Activated CD4-positive, alpha-beta T cell treated with anti-CD3 and anti-CD28 coated beads, Interleukin-2, amount 10 ng/mL, durations not matched to agents 7 days and 5 days (primary cell): Measurements from ENCODE around the gene TRAF5. TPM values are rescaled to one million over a fixed set of nuclear protein-coding genes. Genes with fewer than 3 reads are reported as not detected.
A peak's percentile ranks its signal among the peaks of the same experiment; 100 is the strongest.
"Not testable (repeated sequence)": the region's sequence is repeated elsewhere in the genome, so short reads cannot be mapped to it uniquely, and the experiment has no call there.

Experiments used
- CTCF ChIA-PET: fragments of 350-600 bp; sonication (Branson Sonifier 250); formaldehyde crosslinking; loops from one replicate; lab custom pipeline; 2021; ENCODE audit warnings: antibody characterized with exemption; lab: Charles Lee
- POLR2A ChIA-PET: fragments of 350-600 bp; sonication (Branson Sonifier 250); formaldehyde crosslinking; loops from one replicate; lab custom pipeline; 2021; ENCODE audit warnings: antibody characterized with exemption; lab: Charles Lee
- DNase-seq: peaks from one replicate; pipeline ENCODE4 v3.0.0-alpha.2; 2020
- H3K27ac Mint-ChIP-seq: one replicate; pipeline ENCODE4 v1.8.0; 2021; ENCODE audit warnings: mild to moderate bottlenecking, moderate library complexity, mixed read lengths
- H3K27me3 Mint-ChIP-seq: one replicate; pipeline ENCODE4 v1.8.0; 2021; ENCODE audit warnings: mixed read lengths
- H3K36me3 Mint-ChIP-seq: one replicate; pipeline ENCODE4 v1.8.0; 2021; ENCODE audit warnings: low read depth, mixed read lengths
- H3K4me1 Mint-ChIP-seq: one replicate; pipeline ENCODE4 v1.8.0; 2021; ENCODE audit warnings: mixed read lengths
- H3K4me3 Mint-ChIP-seq: one replicate; pipeline ENCODE4 v1.8.0; 2021; ENCODE audit warnings: mild to moderate bottlenecking, moderate library complexity, mixed read lengths
- H3K9me3 Mint-ChIP-seq: one replicate; pipeline ENCODE4 v1.8.0; 2021; ENCODE audit warnings: mixed read lengths
- total RNA-seq, 2 experiments: library from RNA; stranded (reverse); gene quantifications; one replicate each; pipeline ENCODE4 v1.2.3, GENCODE V29; 2021

TRAF5 gene
- total RNA-seq, 2 experiments from 2014 or later, result 64.5 to 65.6 TPM

DNA sequence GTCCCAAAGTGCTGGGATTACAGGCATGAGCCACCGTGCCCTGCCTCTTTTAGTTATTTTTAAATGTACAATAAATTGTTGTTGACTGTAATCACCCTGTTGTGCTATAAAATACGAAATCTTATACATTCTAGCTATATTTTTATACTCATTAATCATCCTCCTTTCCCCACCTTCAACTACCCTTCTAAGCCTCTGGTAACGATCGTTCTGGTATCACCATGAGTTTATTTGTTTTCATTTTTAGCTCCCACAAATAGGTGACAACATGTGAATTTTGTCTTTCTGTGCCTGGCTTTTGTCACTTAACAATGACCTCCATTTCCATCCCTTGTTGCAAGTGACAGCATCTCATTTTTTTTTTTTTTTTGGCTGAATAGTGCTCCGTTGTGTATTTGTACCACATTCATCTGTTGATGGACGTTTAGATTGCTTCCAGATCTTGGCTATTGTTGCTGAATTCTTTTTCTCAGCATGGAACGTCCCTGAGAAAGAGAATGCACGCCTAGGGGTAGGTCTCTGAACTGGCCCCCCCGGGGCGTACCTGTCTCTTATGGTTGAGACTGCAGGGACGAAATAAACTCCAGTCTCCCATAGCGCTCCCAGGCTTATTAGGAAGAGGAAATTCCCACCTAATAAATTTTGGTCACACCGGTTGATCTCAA is 71.8 kb downstream of the TRAF5 start:
- H3K4me3 Mint-ChIP-seq, H3K27me3 Mint-ChIP-seq, H3K4me1 Mint-ChIP-seq, H3K9me3 Mint-ChIP-seq, DNase-seq, H3K36me3 Mint-ChIP-seq, H3K27ac Mint-ChIP-seq, POLR2A ChIA-PET: not testable (repeated sequence)
- CTCF ChIA-PET, result interaction anchor here (0.5 to 1.6 kb wide), 5 partner anchors 9 to 315 kb away, joined by 3 to 5 read pairs (median 3); no protein-coding TSS in a partner anchor

DNA sequence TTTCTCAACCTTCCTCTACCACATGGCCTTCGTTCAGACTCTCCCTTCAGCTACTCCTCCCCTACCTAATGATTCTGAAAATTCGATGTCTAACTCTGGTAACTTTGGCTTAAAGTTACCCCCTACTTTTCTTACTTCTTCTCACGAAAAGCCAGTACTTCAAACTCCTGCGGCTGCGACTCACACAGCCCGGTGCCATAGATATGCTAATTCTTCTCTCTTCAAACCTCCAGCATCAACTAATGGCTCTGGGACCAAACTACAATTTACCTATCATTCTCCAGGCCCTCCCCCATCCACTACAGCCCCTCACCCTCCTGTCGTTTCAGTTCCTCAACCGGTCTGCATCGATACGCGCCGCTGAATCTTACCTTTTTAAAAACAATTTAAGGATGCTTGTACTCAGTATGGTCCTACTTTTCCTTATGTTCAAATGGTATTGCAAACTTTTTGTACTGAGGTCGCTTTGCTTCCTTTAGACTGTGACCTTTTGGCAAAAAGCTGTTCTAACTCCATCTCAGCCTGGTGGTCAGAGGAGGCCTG is 73.3 kb downstream of the TRAF5 start:
- H3K27ac Mint-ChIP-seq, H3K9me3 Mint-ChIP-seq, H3K4me3 Mint-ChIP-seq, H3K27me3 Mint-ChIP-seq, DNase-seq, H3K4me1 Mint-ChIP-seq, POLR2A ChIA-PET: not testable (repeated sequence)
- CTCF ChIA-PET, result interaction anchor here (1.4 kb wide), 1 partner anchor 76 kb away, joined by 3 read pairs; no protein-coding TSS in a partner anchor
- peaks cover 11% of the 10 kb centered on the region for H3K36me3 Mint-ChIP-seq

DNA sequence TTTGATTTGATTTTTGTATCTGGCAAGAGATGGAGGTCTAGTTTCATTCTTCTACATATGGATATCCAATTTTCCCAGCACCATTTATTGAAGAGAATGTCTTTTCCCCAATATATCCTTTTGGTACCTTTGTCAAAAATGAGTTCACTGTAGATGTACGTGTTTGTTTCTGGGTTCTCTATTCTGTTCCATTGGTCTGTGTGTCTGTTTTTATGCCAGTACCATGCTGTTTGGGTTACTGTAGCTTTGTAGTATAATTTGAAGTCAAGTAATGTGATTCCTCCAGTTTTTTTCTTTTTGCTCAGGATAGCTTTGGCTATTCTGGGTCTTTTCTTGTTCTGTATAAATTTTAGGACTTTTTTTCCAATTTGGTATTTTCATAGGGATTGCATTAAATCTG is 75.1 kb downstream of the TRAF5 start:
- H3K27ac Mint-ChIP-seq, H3K27me3 Mint-ChIP-seq, H3K4me1 Mint-ChIP-seq, DNase-seq, CTCF ChIA-PET, H3K4me3 Mint-ChIP-seq: not testable (repeated sequence)
- POLR2A ChIA-PET, result interaction anchor here (0.7 kb wide), 1 partner anchor 76 kb away, joined by 3 read pairs; no protein-coding TSS in a partner anchor
- Mint-ChIP-seq H3K9me3 (peaks cover 12% of the 10 kb centered on the region), H3K36me3 (peaks cover 24% of the 10 kb centered on the region)

DNA sequence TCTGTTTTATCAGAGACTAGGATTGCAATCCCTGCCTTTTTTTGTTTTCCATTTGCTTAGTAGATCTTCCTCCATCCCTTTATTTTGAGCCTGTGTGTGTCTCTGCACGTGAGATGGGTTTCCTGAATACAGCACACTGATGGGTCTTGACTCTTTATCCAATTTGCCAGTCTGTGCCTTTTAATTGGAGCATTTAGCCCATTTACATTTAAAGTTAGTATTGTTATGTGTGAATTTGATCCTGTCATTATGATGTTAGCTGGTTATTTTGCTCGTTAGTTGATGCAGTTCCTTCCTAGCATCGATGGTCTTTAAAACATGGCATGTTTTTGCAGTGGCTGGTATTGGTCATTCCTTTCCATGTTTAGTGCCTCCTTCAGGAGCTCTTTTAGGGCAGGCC is 79.5 kb downstream of the TRAF5 start:
- H3K4me1 Mint-ChIP-seq, result peaks cover 18% of the 10 kb centered on the region
- H3K9me3 Mint-ChIP-seq, result peaks cover 28% of the 10 kb centered on the region
- H3K27me3 Mint-ChIP-seq, POLR2A ChIA-PET, H3K27ac Mint-ChIP-seq, DNase-seq, H3K4me3 Mint-ChIP-seq: not testable (repeated sequence)
- peaks cover 36% of the 10 kb centered on the region for H3K36me3 Mint-ChIP-seq
- CTCF ChIA-PET, result interaction anchor here (1.9 kb wide), 1 partner anchor 10 kb away, joined by 5 read pairs; no protein-coding TSS in a partner anchor

- peaks cover 23% of the 10 kb centered on the region for H3K9me3 Mint-ChIP-seq
- H3K4me3 Mint-ChIP-seq, H3K27me3 Mint-ChIP-seq, H3K27ac Mint-ChIP-seq, POLR2A ChIA-PET: not testable (repeated sequence)
- H3K4me1 Mint-ChIP-seq, result peaks cover 18% of the 10 kb centered on the region
- CTCF ChIA-PET, result interaction anchor here (0.8 to 1.9 kb wide), 4 partner anchors 8 to 80 kb away, joined by 3 to 5 read pairs (median 3); no protein-coding TSS in a partner anchor
- H3K36me3 Mint-ChIP-seq, result peaks cover 38% of the 10 kb centered on the region
- DNase-seq, result peak; percentile 29
Measured at GRCh38 chr1:211407749-211408148, 81.1 kb downstream of the TRAF5 start.

DNA sequence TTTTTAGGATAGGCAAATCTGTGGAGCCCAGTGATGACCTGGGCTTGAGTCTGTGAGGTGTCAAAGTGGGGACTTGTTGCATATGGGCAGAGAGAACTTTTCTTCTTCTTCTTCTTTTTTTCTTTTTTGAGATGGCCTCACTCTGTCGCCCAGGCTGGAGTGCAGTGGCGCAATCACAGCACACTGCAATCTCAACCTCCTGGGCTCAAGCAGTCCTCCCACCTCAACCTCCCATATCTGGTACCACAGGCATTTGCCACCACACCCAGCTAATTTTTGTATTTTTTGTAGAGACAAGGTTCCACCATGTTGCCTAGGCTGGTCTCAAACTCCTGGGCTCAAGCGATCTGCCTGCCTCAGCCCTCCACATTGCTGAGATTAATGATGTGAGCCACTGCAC is 85.0 kb downstream of the TRAF5 start:
- peaks cover 25% of the 10 kb centered on the region for H3K9me3 Mint-ChIP-seq
- H3K27ac Mint-ChIP-seq, result no peak overlapping the region
- DNase-seq, result no peak
- H3K4me3 Mint-ChIP-seq, result no peak overlapping the region
- peaks cover 20% of the 10 kb centered on the region for H3K27me3 Mint-ChIP-seq
- H3K36me3 Mint-ChIP-seq, result peaks cover 22% of the 10 kb centered on the region
- peaks cover 22% of the 10 kb centered on the region for H3K4me1 Mint-ChIP-seq
- CTCF ChIA-PET, result no interaction called here
- POLR2A ChIA-PET, result no interaction called here

GRCh38 chr1:211415700-211416099 is 89.1 kb downstream of the TRAF5 start:
- DNase-seq, result no peak
- Mint-ChIP-seq H3K36me3 (peaks cover 10% of the 10 kb centered on the region), H3K9me3 (peaks cover 10% of the 10 kb centered on the region), H3K4me3 (peak overlapping the region; percentile 41), H3K27me3 (peaks cover 20% of the 10 kb centered on the region), H3K27ac (peak overlapping the region; percentile 26), H3K4me1 (peaks cover 20% of the 10 kb centered on the region)
- POLR2A ChIA-PET, result no interaction called here
- CTCF ChIA-PET, result interaction anchor here (1.9 to 2.4 kb wide), 2 partner anchors 9 to 90 kb away, joined by 5 read pairs; no protein-coding TSS in a partner anchor

GRCh38 chr1:211416246-211416627 is 89.6 kb downstream of the TRAF5 start:
- DNase-seq, POLR2A ChIA-PET, H3K9me3 Mint-ChIP-seq: not testable (repeated sequence)
- peak overlapping the region; percentile 41 for H3K4me3 Mint-ChIP-seq
- H3K4me1 Mint-ChIP-seq, result peaks cover 20% of the 10 kb centered on the region
- peaks cover 20% of the 10 kb centered on the region for H3K27me3 Mint-ChIP-seq
- H3K36me3 Mint-ChIP-seq, result peaks cover 10% of the 10 kb centered on the region
- CTCF ChIA-PET, result interaction anchor here (1.9 kb wide), 1 partner anchor 10 kb away, joined by 5 read pairs; no protein-coding TSS in a partner anchor
- H3K27ac Mint-ChIP-seq, result peak overlapping the region; percentile 26

DNA sequence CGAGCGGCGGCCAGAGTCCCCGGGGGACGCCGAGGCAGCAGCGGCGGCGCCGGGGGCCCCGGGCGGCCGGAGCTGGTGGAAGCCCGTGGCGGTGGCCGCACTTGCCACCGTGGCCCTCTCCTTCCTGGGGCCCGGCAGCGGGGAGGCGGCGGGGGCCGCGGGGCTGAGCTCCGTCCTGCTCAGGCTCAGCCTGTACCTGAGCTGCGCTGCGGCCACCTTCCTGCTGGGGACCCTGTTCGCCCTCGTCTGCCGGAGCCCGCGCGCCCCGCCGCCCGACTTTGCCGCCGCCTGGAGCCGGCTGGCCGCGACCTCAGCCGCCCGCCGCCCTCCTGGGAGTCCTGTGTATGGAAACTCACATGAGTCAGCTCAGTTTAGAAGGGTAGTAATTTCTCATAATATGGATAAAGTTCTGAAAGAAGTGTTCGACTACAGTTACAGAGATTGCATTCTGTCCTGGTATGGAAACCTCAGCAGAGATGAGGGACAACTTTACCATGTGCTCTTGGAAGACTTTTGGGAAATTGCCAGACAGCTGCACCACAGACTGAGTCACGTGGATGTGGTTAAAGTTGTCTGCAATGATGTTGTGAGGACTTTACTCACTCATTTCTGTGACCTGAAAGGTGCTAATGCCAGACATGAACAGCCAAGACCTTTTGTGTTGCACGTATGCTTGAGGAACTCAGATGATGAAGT is 90.1 kb downstream of the TRAF5 start:
- POLR2A ChIA-PET, H3K9me3 Mint-ChIP-seq, H3K36me3 Mint-ChIP-seq: not testable (repeated sequence)
- CTCF ChIA-PET, result interaction anchor here (1.9 kb wide), 1 partner anchor 10 kb away, joined by 5 read pairs; no protein-coding TSS in a partner anchor
- H3K27ac Mint-ChIP-seq, result peak overlapping the region; percentile 26
- peak overlapping the region; percentile 45 for H3K4me3 Mint-ChIP-seq
- H3K27me3 Mint-ChIP-seq, result peaks cover 18% of the 10 kb centered on the region
- H3K4me1 Mint-ChIP-seq, result peaks cover 20% of the 10 kb centered on the region
- peak; percentile 19 for DNase-seq

GRCh38 chr1:211420389-211420788 is 93.8 kb downstream of the TRAF5 start:
- DNase-seq, result no peak
- CTCF ChIA-PET, result no interaction called here

DNA sequence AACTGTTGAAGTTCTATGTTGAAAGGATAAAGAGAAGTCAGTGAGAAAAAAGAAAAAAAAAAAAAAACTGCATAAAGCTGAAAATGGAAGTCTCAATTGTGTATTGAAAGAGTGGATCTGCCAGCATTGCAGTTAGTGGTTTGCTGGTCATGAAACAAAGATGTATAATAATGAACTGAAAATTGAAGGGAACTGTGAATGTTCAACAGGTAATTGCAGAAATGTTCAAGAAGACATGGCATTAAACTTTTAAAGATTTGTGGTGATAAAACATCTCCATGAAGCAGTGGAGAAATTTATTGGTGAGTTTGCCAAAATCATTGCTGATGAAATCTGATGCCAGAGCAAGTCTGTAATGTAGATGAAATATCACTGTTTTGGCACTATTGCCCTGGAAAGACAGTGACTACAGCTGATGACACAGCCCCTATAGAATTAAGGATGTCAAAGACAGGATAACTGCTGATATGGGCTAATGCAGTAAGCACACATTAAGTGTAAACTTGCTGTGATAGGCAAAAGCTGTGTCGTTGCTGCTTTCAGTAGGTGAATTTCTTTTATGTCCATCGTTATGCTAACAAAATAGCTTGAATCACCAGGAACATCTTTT is 94.3 kb downstream of the TRAF5 start:
- peaks cover 5% of the 10 kb centered on the region for H3K36me3 Mint-ChIP-seq
- H3K4me1 Mint-ChIP-seq, result peaks cover 17% of the 10 kb centered on the region
- ChIA-PET CTCF (no interaction called here), POLR2A (no interaction called here)
- peaks cover under 1% of the 10 kb centered on the region for H3K27me3 Mint-ChIP-seq
- no peak for DNase-seq
- H3K9me3 Mint-ChIP-seq, result no peaks in the 10 kb centered on the region
- H3K27ac Mint-ChIP-seq, result no peak overlapping the region
- no peak overlapping the region for H3K4me3 Mint-ChIP-seq

More at GRCh38 chr1:211420389-211420788, 93.8 kb downstream of the TRAF5 start:
- Mint-ChIP-seq H3K36me3 (peaks cover 5% of the 10 kb centered on the region), H3K27ac (no peak overlapping the region), H3K4me1 (peaks cover 20% of the 10 kb centered on the region), H3K4me3 (no peak overlapping the region), H3K27me3 (peaks cover 5% of the 10 kb centered on the region), H3K9me3 (peaks cover 1% of the 10 kb centered on the region)
- POLR2A ChIA-PET, result no interaction called here

GRCh38 chr1:211424018-211424417 is 97.4 kb downstream of the TRAF5 start:
- no peak for DNase-seq
- H3K4me3 Mint-ChIP-seq, result no peak overlapping the region
- peaks cover 6% of the 10 kb centered on the region for H3K4me1 Mint-ChIP-seq
- H3K9me3 Mint-ChIP-seq, result no peaks in the 10 kb centered on the region
- no peaks in the 10 kb centered on the region for H3K36me3 Mint-ChIP-seq
- no peak overlapping the region for H3K27ac Mint-ChIP-seq
- ChIA-PET CTCF (no interaction called here), POLR2A (no interaction called here)
- H3K27me3 Mint-ChIP-seq, result no peaks in the 10 kb centered on the region
